ENCODE measurements around the gene GNB2. TPM values are rescaled to one million over a fixed set of nuclear protein-coding genes. Genes with fewer than 3 reads are reported as not detected.
A peak's percentile ranks its signal among the peaks of the same experiment; 100 is the strongest.

The GNB2 gene
- total and polyA plus RNA-seq, 2 of the 13 experiments (the other 11 are each of a cell fraction or from before 2014, with no cell fraction given), result 48.3 to 67.1 TPM

DNA sequence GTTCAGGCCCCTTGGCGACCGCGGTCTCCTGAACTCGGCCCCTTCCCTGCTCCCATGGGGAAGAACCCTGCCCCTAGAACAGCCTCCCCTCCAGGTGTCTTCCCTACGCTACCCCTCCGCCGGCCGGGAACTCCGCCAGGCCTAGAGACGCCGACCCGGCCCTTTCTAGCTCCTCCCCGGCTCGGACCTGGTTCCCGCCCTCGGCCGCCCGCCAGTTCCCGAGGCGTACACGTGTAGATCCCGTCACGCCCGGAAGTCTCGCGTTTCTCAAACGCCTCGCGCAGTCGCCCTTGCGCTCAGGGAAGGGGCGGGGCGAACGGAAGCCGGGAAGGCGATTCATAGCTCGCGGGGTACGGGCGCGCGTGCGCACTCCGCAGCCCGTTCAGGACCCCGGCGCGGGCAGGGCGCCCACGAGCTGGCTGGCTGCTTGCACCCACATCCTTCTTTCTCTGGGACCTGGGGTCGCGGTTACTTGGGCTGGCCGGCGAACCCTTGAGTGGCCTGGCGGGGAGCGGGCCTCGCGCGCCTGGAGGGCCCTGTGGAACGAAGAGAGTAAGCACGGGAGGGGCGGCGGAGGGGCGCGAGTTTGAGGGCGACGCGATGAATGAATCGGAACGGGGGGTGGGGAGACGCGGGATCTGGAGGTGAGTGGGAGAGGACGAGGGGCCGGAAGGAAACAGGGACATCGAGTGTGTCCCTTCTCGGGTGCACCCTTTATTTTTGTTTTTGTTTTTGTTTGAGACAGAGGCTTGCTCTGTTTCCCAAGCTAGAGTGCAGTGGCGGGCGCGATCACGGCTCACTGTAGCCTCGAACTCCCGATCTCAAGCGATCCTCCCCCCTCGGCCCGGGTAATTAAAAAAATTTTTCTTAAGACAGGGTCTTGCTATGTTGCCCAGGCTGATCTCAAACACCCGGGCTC lies 32.5 kb downstream of the GNB2 start, which contains the start of gene POP7 (continued):
- TF ChIP-seq, protein P1, sequence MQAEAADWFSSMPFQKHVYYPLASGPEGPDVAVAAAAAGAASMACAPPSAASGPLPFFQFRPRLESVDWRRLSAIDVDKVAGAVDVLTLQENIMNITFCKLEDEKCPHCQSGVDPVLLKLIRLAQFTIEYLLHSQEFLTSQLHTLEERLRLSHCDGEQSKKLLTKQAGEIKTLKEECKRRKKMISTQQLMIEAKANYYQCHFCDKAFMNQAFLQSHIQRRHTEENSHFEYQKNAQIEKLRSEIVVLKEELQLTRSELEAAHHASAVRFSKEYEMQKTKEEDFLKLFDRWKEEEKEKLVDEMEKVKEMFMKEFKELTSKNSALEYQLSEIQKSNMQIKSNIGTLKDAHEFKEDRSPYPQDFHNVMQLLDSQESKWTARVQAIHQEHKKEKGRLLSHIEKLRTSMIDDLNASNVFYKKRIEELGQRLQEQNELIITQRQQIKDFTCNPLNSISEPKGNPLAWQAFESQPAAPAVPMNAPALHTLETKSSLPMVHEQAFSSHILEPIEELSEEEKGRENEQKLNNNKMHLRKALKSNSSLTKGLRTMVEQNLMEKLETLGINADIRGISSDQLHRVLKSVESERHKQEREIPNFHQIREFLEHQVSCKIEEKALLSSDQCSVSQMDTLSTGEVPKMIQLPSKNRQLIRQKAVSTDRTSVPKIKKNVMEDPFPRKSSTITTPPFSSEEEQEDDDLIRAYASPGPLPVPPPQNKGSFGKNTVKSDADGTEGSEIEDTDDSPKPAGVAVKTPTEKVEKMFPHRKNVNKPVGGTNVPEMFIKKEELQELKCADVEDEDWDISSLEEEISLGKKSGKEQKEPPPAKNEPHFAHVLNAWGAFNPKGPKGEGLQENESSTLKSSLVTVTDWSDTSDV (CRISPR knock-in tag; IDR thresholded peaks at IDR 0.05), result no peak
- TF ChIP-seq ESRRA (CRISPR knock-in tag; IDR thresholded peaks at IDR 0.05; ENCODE audit: low read depth) (peak; percentile 38; the same call in 1 of the 2 replicates), HDAC2 (CRISPR knock-in tag; IDR thresholded peaks at IDR 0.05) (peak; percentile 46), ZBTB10 (CRISPR knock-in tag; IDR thresholded peaks at IDR 0.05; ENCODE audit: borderline replicate concordance) (peak; percentile 17; the same call in 1 of the 2 replicates), NRL (CRISPR knock-in tag; IDR thresholded peaks at IDR 0.05; ENCODE audit: borderline replicate concordance) (peak; percentile 60), ZFP62 (CRISPR knock-in tag; IDR thresholded peaks at IDR 0.05) (no peak), ZNF737 (CRISPR knock-in tag; IDR thresholded peaks at IDR 0.05; ENCODE audit: borderline replicate concordance) (no peak), ZNF775 (CRISPR knock-in tag; IDR thresholded peaks at IDR 0.05; ENCODE audit: borderline replicate concordance) (peak; percentile 84; the same call in 1 of the 2 replicates), FOXP1 (IDR thresholded peaks at IDR 0.05) (no peak), FOXP1 (CRISPR knock-in tag; IDR thresholded peaks at IDR 0.05) (peak; percentile 8; the same call in 1 of the 2 replicates), ZNF44 (CRISPR knock-in tag; IDR thresholded peaks at IDR 0.05) (no peak), ZSCAN12 (CRISPR knock-in tag; IDR thresholded peaks at IDR 0.05) (no peak), ASH2L (IDR thresholded peaks at IDR 0.05; ENCODE audit: insufficient read length, low read depth, low read length) (no peak), MYPOP (CRISPR knock-in tag; IDR thresholded peaks at IDR 0.05) (no peak), CHD4 (IDR thresholded peaks at IDR 0.05; ENCODE audit: borderline replicate concordance, low read length) (no peak), KDM5B (CRISPR knock-in tag; IDR thresholded peaks at IDR 0.05; ENCODE audit: borderline replicate concordance) (peak; percentile 83; the same call in 1 of the 2 replicates)
- TF ChIP-seq, protein P2, sequence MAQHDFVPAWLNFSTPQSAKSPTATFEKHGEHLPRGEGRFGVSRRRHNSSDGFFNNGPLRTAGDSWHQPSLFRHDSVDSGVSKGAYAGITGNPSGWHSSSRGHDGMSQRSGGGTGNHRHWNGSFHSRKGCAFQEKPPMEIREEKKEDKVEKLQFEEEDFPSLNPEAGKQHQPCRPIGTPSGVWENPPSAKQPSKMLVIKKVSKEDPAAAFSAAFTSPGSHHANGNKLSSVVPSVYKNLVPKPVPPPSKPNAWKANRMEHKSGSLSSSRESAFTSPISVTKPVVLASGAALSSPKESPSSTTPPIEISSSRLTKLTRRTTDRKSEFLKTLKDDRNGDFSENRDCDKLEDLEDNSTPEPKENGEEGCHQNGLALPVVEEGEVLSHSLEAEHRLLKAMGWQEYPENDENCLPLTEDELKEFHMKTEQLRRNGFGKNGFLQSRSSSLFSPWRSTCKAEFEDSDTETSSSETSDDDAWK (CRISPR knock-in tag; IDR thresholded peaks at IDR 0.05), result no peak
- TF ChIP-seq, protein P3, sequence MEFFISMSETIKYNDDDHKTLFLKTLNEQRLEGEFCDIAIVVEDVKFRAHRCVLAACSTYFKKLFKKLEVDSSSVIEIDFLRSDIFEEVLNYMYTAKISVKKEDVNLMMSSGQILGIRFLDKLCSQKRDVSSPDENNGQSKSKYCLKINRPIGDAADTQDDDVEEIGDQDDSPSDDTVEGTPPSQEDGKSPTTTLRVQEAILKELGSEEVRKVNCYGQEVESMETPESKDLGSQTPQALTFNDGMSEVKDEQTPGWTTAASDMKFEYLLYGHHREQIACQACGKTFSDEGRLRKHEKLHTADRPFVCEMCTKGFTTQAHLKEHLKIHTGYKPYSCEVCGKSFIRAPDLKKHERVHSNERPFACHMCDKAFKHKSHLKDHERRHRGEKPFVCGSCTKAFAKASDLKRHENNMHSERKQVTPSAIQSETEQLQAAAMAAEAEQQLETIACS (CRISPR knock-in tag; IDR thresholded peaks at IDR 0.05), result 0 out of 2 replicates have a peak, but pooled peaks have one; percentile 34
